ENCODE measurements around the gene CD47. TPM values are rescaled to one million over a fixed set of nuclear protein-coding genes. Genes with fewer than 3 reads are reported as not detected.

The CD47 gene
- total RNA-seq, 1 experiment from 2014 or later = 15.5 TPM

DNA sequence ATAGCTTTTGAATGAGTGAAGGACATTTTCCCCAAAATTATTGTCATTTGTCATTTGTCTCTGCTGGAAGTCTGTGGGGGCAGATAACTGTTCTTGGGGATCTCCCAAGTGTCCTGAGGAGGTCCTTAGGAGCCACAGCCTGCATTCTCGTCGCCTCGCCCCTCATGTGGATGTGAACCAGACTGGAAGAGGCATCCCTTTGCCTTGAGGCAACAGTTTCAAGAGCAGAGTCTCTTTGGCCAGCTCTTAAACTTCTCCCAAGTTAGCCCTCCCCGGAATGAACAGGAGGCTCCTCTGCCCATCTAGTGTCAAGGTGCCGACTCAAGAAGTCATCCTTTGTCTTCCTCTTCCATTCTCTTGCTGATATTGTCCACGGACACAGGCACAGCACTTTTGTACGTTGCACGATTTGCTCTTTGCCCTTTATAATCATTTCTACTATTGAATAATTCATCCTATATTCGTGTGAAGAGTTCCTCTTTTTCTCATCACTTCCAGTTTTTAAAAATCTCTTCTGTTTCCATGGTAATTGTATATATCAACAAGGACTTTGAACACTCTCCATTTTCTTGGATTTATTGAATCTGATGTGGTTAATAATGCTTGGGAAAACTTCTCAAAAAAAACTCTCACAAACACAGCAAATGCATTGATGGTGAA, 40.8 kb upstream of the CD47 start:
- TF ChIP-seq, protein P1, sequence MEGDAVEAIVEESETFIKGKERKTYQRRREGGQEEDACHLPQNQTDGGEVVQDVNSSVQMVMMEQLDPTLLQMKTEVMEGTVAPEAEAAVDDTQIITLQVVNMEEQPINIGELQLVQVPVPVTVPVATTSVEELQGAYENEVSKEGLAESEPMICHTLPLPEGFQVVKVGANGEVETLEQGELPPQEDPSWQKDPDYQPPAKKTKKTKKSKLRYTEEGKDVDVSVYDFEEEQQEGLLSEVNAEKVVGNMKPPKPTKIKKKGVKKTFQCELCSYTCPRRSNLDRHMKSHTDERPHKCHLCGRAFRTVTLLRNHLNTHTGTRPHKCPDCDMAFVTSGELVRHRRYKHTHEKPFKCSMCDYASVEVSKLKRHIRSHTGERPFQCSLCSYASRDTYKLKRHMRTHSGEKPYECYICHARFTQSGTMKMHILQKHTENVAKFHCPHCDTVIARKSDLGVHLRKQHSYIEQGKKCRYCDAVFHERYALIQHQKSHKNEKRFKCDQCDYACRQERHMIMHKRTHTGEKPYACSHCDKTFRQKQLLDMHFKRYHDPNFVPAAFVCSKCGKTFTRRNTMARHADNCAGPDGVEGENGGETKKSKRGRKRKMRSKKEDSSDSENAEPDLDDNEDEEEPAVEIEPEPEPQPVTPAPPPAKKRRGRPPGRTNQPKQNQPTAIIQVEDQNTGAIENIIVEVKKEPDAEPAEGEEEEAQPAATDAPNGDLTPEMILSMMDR (IDR thresholded peaks at IDR 0.05; ENCODE audit: insufficient read depth in 1 of 2, low read depth in 1 of 2, low read length in 1 of 2, severe bottlenecking in 1 of 2, unreplicated experiment in 1 of 2) = no peak
- no TSS peak for BruUV-seq (replicated peaks)
- Histone ChIP-seq H3K4me1 (no peaks in the 10 kb centered on the region), H3K27me3 (replicated peaks; ENCODE audit: control insufficient read depth, insufficient read depth, low read length) (no peaks in the 10 kb centered on the region), H3K9me3 (no peaks in the 10 kb centered on the region), H3K36me3 (ENCODE audit: control insufficient read depth, insufficient read depth, low read length) (no peaks in the 10 kb centered on the region), H3K4me3 (ENCODE audit: low read depth, low read length) (no peak overlapping the region)
- Mint-ChIP-seq H3K4me1 (ENCODE audit: low read depth, unreplicated experiment) (no peaks in the 10 kb centered on the region), H3K27me3 (ENCODE audit: insufficient read depth, unreplicated experiment) (peaks cover 4% of the 10 kb centered on the region), H3K4me3 (ENCODE audit: unreplicated experiment) (no peak overlapping the region), H3K36me3 (ENCODE audit: insufficient read depth, unreplicated experiment) (no peaks in the 10 kb centered on the region), H3K9me3 (ENCODE audit: unreplicated experiment) (no peaks in the 10 kb centered on the region), H3K27ac (ENCODE audit: unreplicated experiment) (no peak overlapping the region)
- POLR2A ChIA-PET = no interaction called here
- intact Hi-C loops (cut with micrococcal nuclease; ENCODE audit: unreplicated experiment) = no loop called here
- no peak for DNase-seq
- CTCF ChIA-PET = no interaction called here

DNA sequence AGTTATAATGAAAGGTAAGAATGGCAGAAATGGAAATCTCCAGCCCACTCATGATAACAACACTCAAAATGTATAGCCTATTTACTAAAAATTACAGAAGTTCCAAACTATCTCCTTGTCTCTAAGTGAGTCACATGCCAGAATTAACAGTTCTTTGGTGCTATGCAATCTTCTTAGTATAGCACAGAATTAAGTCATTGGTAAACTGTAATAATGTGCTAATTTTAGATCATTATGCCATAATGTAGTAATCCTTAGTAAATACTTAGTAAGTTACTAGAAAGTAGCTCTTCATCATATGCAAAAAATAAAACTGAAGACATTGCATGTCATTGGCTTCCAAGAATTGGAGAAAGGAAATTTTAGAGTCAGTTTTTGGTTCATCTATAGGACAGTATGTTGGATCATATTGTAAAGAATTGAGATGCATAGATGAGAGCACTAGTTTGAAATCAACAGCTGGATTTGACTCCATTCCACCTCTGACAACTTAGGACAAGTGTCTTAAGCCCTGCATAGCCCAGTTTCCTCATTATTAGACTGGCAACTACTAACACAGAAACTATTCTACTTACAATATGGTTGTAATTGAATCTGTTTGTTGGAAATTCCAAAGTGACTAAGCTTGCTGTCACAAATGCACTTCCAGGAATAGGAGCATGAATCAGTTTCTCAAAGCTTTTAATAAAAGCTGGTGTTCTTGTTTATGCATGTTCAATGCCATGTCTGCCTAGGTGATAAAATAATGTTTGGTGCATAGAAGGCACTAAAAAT, 40.1 kb upstream of the CD47 start:
- POLR2A ChIA-PET = no interaction called here

DNA sequence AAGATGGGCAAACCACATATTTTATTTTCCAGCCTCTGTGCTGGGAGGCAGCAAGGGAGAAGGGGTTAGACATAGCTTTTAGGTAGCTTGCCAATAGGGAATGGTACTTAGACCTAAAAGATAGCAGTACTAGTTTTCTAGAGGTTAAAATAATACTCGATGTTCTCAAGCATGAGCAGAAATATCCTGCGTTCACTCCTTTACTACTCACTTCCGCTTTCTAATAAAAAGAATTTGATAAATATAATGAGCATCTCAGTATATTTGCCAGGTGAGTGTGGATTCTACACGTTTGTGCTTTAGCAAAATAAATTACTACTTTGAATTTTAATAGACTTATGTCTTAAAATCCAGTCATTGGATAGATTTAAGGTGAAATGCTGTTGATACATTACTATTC, 39.4 kb upstream of the CD47 start:
- Histone ChIP-seq H3K4me3 (ENCODE audit: low read depth, low read length) (no peak overlapping the region), H3K27me3 (replicated peaks; ENCODE audit: control insufficient read depth, insufficient read depth, low read length) (no peaks in the 10 kb centered on the region), H3K36me3 (ENCODE audit: control insufficient read depth, insufficient read depth, low read length) (no peaks in the 10 kb centered on the region), H3K9me3 (no peaks in the 10 kb centered on the region), H3K4me1 (no peaks in the 10 kb centered on the region)
- H3K36me3 Mint-ChIP-seq (ENCODE audit: insufficient read depth, unreplicated experiment) = no peaks in the 10 kb centered on the region
- no peaks in the 10 kb centered on the region for H3K4me1 Mint-ChIP-seq (ENCODE audit: low read depth, unreplicated experiment)
- no peaks in the 10 kb centered on the region for H3K9me3 Mint-ChIP-seq (ENCODE audit: unreplicated experiment)
- ChIA-PET POLR2A (no interaction called here), CTCF (no interaction called here)
- no TSS peak for BruUV-seq (replicated peaks)
- intact Hi-C loops (cut with micrococcal nuclease; ENCODE audit: unreplicated experiment) = no loop called here
- H3K4me3 Mint-ChIP-seq (ENCODE audit: unreplicated experiment) = no peak overlapping the region
- no peak overlapping the region for H3K27ac Mint-ChIP-seq (ENCODE audit: unreplicated experiment)
- TF ChIP-seq, protein P1 (IDR thresholded peaks at IDR 0.05; ENCODE audit: insufficient read depth in 1 of 2, low read depth in 1 of 2, low read length in 1 of 2, severe bottlenecking in 1 of 2, unreplicated experiment in 1 of 2) = no peak
- no peak for DNase-seq
- H3K27me3 Mint-ChIP-seq (ENCODE audit: insufficient read depth, unreplicated experiment) = peaks cover 4% of the 10 kb centered on the region

More for the DNA sequence above, 40.1 kb upstream of the CD47 start:
- Histone ChIP-seq H3K9me3 (no peaks in the 10 kb centered on the region), H3K36me3 (ENCODE audit: control insufficient read depth, insufficient read depth, low read length) (no peaks in the 10 kb centered on the region), H3K4me3 (ENCODE audit: low read depth, low read length) (no peak overlapping the region), H3K4me1 (no peaks in the 10 kb centered on the region), H3K27me3 (replicated peaks; ENCODE audit: control insufficient read depth, insufficient read depth, low read length) (no peaks in the 10 kb centered on the region)
- TF ChIP-seq, protein P1 (IDR thresholded peaks at IDR 0.05; ENCODE audit: insufficient read depth in 1 of 2, low read depth in 1 of 2, low read length in 1 of 2, severe bottlenecking in 1 of 2, unreplicated experiment in 1 of 2) = no peak
- no peak for DNase-seq
- H3K4me1 Mint-ChIP-seq (ENCODE audit: low read depth, unreplicated experiment) = no peaks in the 10 kb centered on the region
- no peaks in the 10 kb centered on the region for H3K9me3 Mint-ChIP-seq (ENCODE audit: unreplicated experiment)
- no peaks in the 10 kb centered on the region for H3K36me3 Mint-ChIP-seq (ENCODE audit: insufficient read depth, unreplicated experiment)
- BruUV-seq (replicated peaks) = no TSS peak
- no peak overlapping the region for H3K4me3 Mint-ChIP-seq (ENCODE audit: unreplicated experiment)
- no peak overlapping the region for H3K27ac Mint-ChIP-seq (ENCODE audit: unreplicated experiment)
- H3K27me3 Mint-ChIP-seq (ENCODE audit: insufficient read depth, unreplicated experiment) = peaks cover 4% of the 10 kb centered on the region
- CTCF ChIA-PET = no interaction called here
- intact Hi-C loops (cut with micrococcal nuclease; ENCODE audit: unreplicated experiment) = no loop called here

All from Caco-2 (cell line).